HG03095 (cell line): Measurements from ENCODE around the gene RASGRF1.
"Not testable (repeated sequence)": the region's sequence is repeated elsewhere in the genome, so short reads cannot be mapped to it uniquely, and the experiment has no call there.

ENCODE experiments used
- ATAC-seq: cut with Tn5 transposase; IDR thresholded peaks from one replicate; pipeline ENCODE4 v1.9.1; 2021; ENCODE audit warnings: moderate library complexity; ENCODE audit not compliant: unreplicated experiment

RASGRF1 gene

GRCh38 chr15:79009379-79009778 is 81.2 kb downstream of the RASGRF1 start:
- ATAC-seq = no peak

GRCh38 chr15:79008659-79009058 is 81.9 kb downstream of the RASGRF1 start:
- ATAC-seq = no peak

- no peak for ATAC-seq
Observed at GRCh38 chr15:79007066-79007465, 83.5 kb downstream of the RASGRF1 start.

GRCh38 chr15:79006071-79006470 is 84.5 kb downstream of the RASGRF1 start:
- ATAC-seq = no peak

- peak; percentile 88 for ATAC-seq
Observed at GRCh38 chr15:79004336-79004735, 86.2 kb downstream of the RASGRF1 start.

- ATAC-seq = peak; percentile 2
Observed at GRCh38 chr15:79003896-79004295, 86.7 kb downstream of the RASGRF1 start.

GRCh38 chr15:79003301-79003700 is 87.3 kb downstream of the RASGRF1 start:
- no peak for ATAC-seq

GRCh38 chr15:79002581-79002980 is 88.0 kb downstream of the RASGRF1 start:
- no peak for ATAC-seq

GRCh38 chr15:78999636-79000035 is 90.9 kb downstream of the RASGRF1 start:
- no peak for ATAC-seq

GRCh38 chr15:78998526-78998925 is 92.1 kb downstream of the RASGRF1 start:
- ATAC-seq = no peak

- ATAC-seq = no peak
Observed at GRCh38 chr15:78997981-78998499, 92.5 kb downstream of the RASGRF1 start.

GRCh38 chr15:78996894-78997275 is 93.7 kb downstream of the RASGRF1 start:
- no peak for ATAC-seq

GRCh38 chr15:78995921-78996893 is 94.4 kb downstream of the RASGRF1 start:
- ATAC-seq = no peak

- ATAC-seq = not testable (repeated sequence)
Observed at GRCh38 chr15:78995161-78995560, 95.4 kb downstream of the RASGRF1 start.

- no peak for ATAC-seq
Observed at GRCh38 chr15:78993931-78994530, 96.5 kb downstream of the RASGRF1 start.

GRCh38 chr15:78993257-78993930 is 97.2 kb downstream of the RASGRF1 start:
- ATAC-seq = no peak

GRCh38 chr15:78992416-78993256 is 97.9 kb downstream of the RASGRF1 start:
- ATAC-seq = no peak

GRCh38 chr15:78991879-78992278 is 98.7 kb downstream of the RASGRF1 start:
- ATAC-seq = no peak

- no peak for ATAC-seq
Observed at GRCh38 chr15:78991476-78991875, 99.1 kb downstream of the RASGRF1 start.

- no peak for ATAC-seq
Observed at GRCh38 chr15:78990278-78990677, 100.3 kb downstream of the RASGRF1 start.
